GM12878 (cell line): ENCODE data around the gene SYNCRIP. TPM values are rescaled to one million over a fixed set of nuclear protein-coding genes. Genes with fewer than 3 reads are reported as not detected.

Source experiments
- ATAC-seq: fragments of 200-7000 bp; cut with Tn5 transposase; 3 replicates; pipeline ENCODE4 v1.9.1; 2020; ENCODE audit warnings: mild to moderate bottlenecking, moderate library complexity
- BruUV-seq: library from RNA; stranded (reverse); fragments of 400-500 nt; replicated peaks from 2 replicates; lab custom pipeline; 2021; lab: Mats Ljungman, UMichigan
- CTCF ChIA-PET: fragments of 300-600 bp; sonication (Branson Sonifier 250); formaldehyde crosslinking; extraction: SDS; loops from one replicate; lab custom pipeline; 2021; ENCODE audit warnings: inconsistent platforms; lab: Yijun Ruan, JAX
- POLR2A ChIA-PET: fragments of 350-600 bp; formaldehyde crosslinking; extraction: SDS; loops from one replicate; lab custom pipeline; 2021; ENCODE audit warnings: inconsistent platforms; lab: Charles Lee
- RAD21 ChIA-PET: fragments of 300-600 bp; sonication (Branson Sonifier 250); formaldehyde crosslinking; loops from one replicate; lab custom pipeline; 2023; ENCODE audit warnings: antibody characterized with exemption; ENCODE audit not compliant: unreplicated experiment; lab: Charles Lee
- SMC1A ChIA-PET: fragments of 300-600 bp; sonication (Branson Sonifier 250); formaldehyde crosslinking; loops from one replicate; lab custom pipeline; 2023; ENCODE audit not compliant: unreplicated experiment, uncharacterized antibody; lab: Charles Lee
- DNase-seq: peaks from one replicate; pipeline ENCODE4 v3.0.0-alpha.2; 2011; ENCODE audit warnings: low read depth, low spot score
- FAIRE-seq: peaks from 3 replicates; lab custom pipeline; 2011; peaks lifted over from hg19 to GRCh38; lab: Jason Lieb, UNC
- H2AFZ ChIP-seq: 2 replicates; pipeline ENCODE4 v1.6.0; 2011; ENCODE audit warnings: low read depth, low read length, control low read depth; ENCODE audit not compliant: control insufficient read depth
- H3K27ac ChIP-seq: 2 replicates; pipeline ENCODE4 v1.5.1; 2011; ENCODE audit warnings: control low read depth; ENCODE audit not compliant: control insufficient read depth, insufficient read depth
- H3K27me3 ChIP-seq, 2 experiments: replicated peaks in 1 of 2; 2 replicates each; pipeline versions ENCODE4 v1.6.0 to v1.6.1; 2011; ENCODE audit warnings: low read length in 1 of 2; ENCODE audit not compliant: control insufficient read depth in 2 of 2, insufficient read depth in 2 of 2
- H3K36me3 ChIP-seq, 2 experiments: 2 replicates each; pipeline ENCODE4 v1.5.1; 2011; ENCODE audit warnings: low read length in 1 of 2; ENCODE audit not compliant: control insufficient read depth in 2 of 2, insufficient read depth in 2 of 2
- H3K4me1 ChIP-seq: 2 replicates; pipeline ENCODE4 v1.6.1; 2011; ENCODE audit warnings: mild to moderate bottlenecking, low read length, moderate library complexity, mixed read lengths; ENCODE audit not compliant: control insufficient read depth, insufficient read depth
- H3K4me2 ChIP-seq: 2 replicates; pipeline ENCODE4 v1.6.0; 2011; ENCODE audit warnings: control low read depth; ENCODE audit not compliant: control insufficient read depth, insufficient read depth
- H3K4me3 ChIP-seq: fragments of 200-600 bp; sonication (generic); 2 replicates; pipeline ENCODE4 v1.5.1; 2016
- H3K79me2 ChIP-seq: 2 replicates; pipeline ENCODE4 v1.6.0; 2011; ENCODE audit warnings: low read length; ENCODE audit not compliant: control insufficient read depth, insufficient read depth
- H3K9ac ChIP-seq: 2 replicates; pipeline ENCODE4 v1.8.0; 2011; ENCODE audit warnings: low read length, control low read depth, mixed read lengths; ENCODE audit not compliant: control insufficient read depth, insufficient read depth
- H3K9me3 ChIP-seq: replicated peaks from 3 replicates; pipeline ENCODE4 v1.5.1; 2011; ENCODE audit warnings: mild to moderate bottlenecking, low read length; ENCODE audit not compliant: control insufficient read depth, insufficient read depth
- H4K20me1 ChIP-seq: 2 replicates; pipeline ENCODE4 v1.6.0; 2011; ENCODE audit not compliant: control insufficient read depth, insufficient read depth
- BCL3 ChIP-seq: IDR thresholded peaks from 2 replicates; pipeline ENCODE4 v1.6.1; 2011; ENCODE audit warnings: borderline replicate concordance, low read depth, mild to moderate bottlenecking, moderate library complexity, low read length; ENCODE audit not compliant: insufficient read depth, poor library complexity, severe bottlenecking
- FOXM1 ChIP-seq: IDR thresholded peaks from 2 replicates; pipeline ENCODE4 v1.6.1; 2012; ENCODE audit warnings: low read depth, mild to moderate bottlenecking, inconsistent platforms, low read length, moderate library complexity
- MEF2A ChIP-seq: IDR thresholded peaks from 2 replicates; pipeline ENCODE4 v1.6.1; 2011; ENCODE audit warnings: low read depth, mild to moderate bottlenecking, low read length, moderate library complexity; ENCODE audit not compliant: insufficient read depth
- POLR2A ChIP-seq: IDR thresholded peaks from 2 replicates; pipeline ENCODE4 v1.6.1; 2011; ENCODE audit warnings: low read depth, mild to moderate bottlenecking, low read length
- ZBED1 ChIP-seq: IDR thresholded peaks from 2 replicates; pipeline ENCODE4 v1.6.1; 2016; ENCODE audit warnings: borderline replicate concordance
- in situ Hi-C: fragments of 300-500 bp; cut with MboI; formaldehyde crosslinking; loops from 9 replicates; pipeline ENCODE4 v1.14.3; 2018; ENCODE audit warnings: mixed read lengths
- intact Hi-C: fragments of 100-400 bp; cut with micrococcal nuclease; formaldehyde crosslinking; loops from one replicate; pipeline ENCODE4 v1.14.2; 2022; ENCODE audit not compliant: unreplicated experiment
- polyA plus RNA-seq, 11 experiments: library from polyadenylated mRNA; depleted of rRNA in 4 of 11; unstranded in 6 of 11; stranded (reverse) in 5 of 11; fragments of >200 nt; fragmentation: Nextera tagmentation in 4 of 11; fragmentation: Illumina TruSeq in 1 of 11; extraction: Ambion mirVana in 4 of 11; extraction: Trizol in 1 of 11; gene quantifications; 1 replicate in 1 of 11; 2 replicates in 10 of 11; pipeline versions ENCODE4 v1.2.1 to v1.2.3, GENCODE V29; 2011 to 2016; ENCODE audit warnings: inconsistent platforms in 2 of 11, missing spikeins in 2 of 11, low read depth in 1 of 11
- total RNA-seq, 4 experiments: library from RNA; depleted of rRNA in 3 of 4; stranded (reverse); fragments of >200 nt in 3 of 4; fragmentation: Illumina TruSeq in 1 of 4; extraction: Trizol in 1 of 4; gene quantifications; 2 replicates each; pipeline versions ENCODE4 v1.2.1 to v1.2.3, GENCODE V29; 2013 to 2021

The SYNCRIP gene
- total and polyA plus RNA-seq, 10 of the 15 experiments (the other 5 are each of a cell fraction or from before 2014, with no cell fraction given) = 28.4 to 255 (median 131) TPM

- Histone ChIP-seq H4K20me1 (no peaks in the 10 kb centered on the region), H3K9ac (peak overlapping the region; percentile 99; the same call in 1 of the 2 replicates), H3K36me3 (peaks cover 0 to 18% of the 10 kb centered on the region in 2 experiments; a peak in 3 of 4 replicates), H2AFZ (no peak overlapping the region), H3K9me3 (no peaks in the 10 kb centered on the region; the same call in 2 of the 3 replicates), H3K27ac (peak overlapping the region; percentile 24), H3K4me3 (peak overlapping the region; percentile 89; the same call in 1 of the 2 replicates), H3K4me1 (peaks cover 23% of the 10 kb centered on the region), H3K27me3 (no peaks in the 10 kb centered on the region), H3K79me2 (peaks cover 60% of the 10 kb centered on the region), H3K4me2 (peak overlapping the region; percentile 23)
- BruUV-seq = no TSS peak
- ChIA-PET POLR2A (interaction anchor here (1.0 to 5.8 kb wide), 3 partner anchors 32 to 82 kb away, joined by 3 to 192 read pairs (median 7); partner anchors contain the start of gene SYNCRIP), SMC1A (interaction anchor here (0.7 to 8.6 kb wide), 9 partner anchors 22 to 192 kb away, joined by 3 to 103 read pairs (median 4); partner anchors contain the start of gene SYNCRIP), RAD21 (interaction anchor here (1.9 to 5.1 kb wide), 2 partner anchors 33 to 81 kb away, joined by 6 to 125 read pairs; partner anchors contain the start of genes SNX14 and SYNCRIP), CTCF (interaction anchor here (5.1 to 5.4 kb wide), 2 partner anchors 31 to 35 kb away, joined by 41 to 44 read pairs; partner anchors contain the start of gene SYNCRIP)
- in situ Hi-C loops = loop anchor here (5.0 to 10.0 kb wide), 2 partner anchors 32 to 50 kb away; partner anchors contain the start of gene SYNCRIP
- intact Hi-C loops = loop anchor here (5.0 to 10.0 kb wide), 3 partner anchors 50 to 1480 kb away; partner anchors contain the start of genes NT5E and ZNF292
- no peak for FAIRE-seq
- no peak for ATAC-seq
- DNase-seq = no peak
- TF ChIP-seq BCL3 (peak; percentile 30), FOXM1 (0 out of 2 replicates have a peak, but pooled peaks have one; percentile 11), MEF2A (no peak), ZBED1 (peak; percentile 34; the same call in 1 of the 2 replicates), POLR2A (peak; percentile 33; the same call in 1 of the 2 replicates)
Observed at GRCh38 chr6:85674604-85675003, 31.9 kb upstream of the SYNCRIP start.
